GM21737 (cell line): ENCODE results near the gene SFXN5.
"Not testable (repeated sequence)": the region's sequence is repeated elsewhere in the genome, so short reads cannot be mapped to it uniquely, and the experiment has no call there.

Experiments
- ATAC-seq: cut with Tn5 transposase; IDR thresholded peaks from one replicate; pipeline ENCODE4 v1.9.1; 2021; ENCODE audit warnings: mild to moderate bottlenecking, moderate library complexity; ENCODE audit not compliant: unreplicated experiment

Gene SFXN5

GRCh38 chr2:73101626-73102256 is 30.2 kb upstream of the SFXN5 start:
- ATAC-seq, result no peak

GRCh38 chr2:73100956-73101355 is 29.4 kb upstream of the SFXN5 start:
- no peak for ATAC-seq

GRCh38 chr2:73099486-73099885 is 28.0 kb upstream of the SFXN5 start:
- no peak for ATAC-seq

GRCh38 chr2:73095910-73096309 is 24.4 kb upstream of the SFXN5 start:
- no peak for ATAC-seq

GRCh38 chr2:73093601-73094218 is 22.2 kb upstream of the SFXN5 start:
- not testable (repeated sequence) for ATAC-seq

- ATAC-seq, result no peak
These were observed 20.8 kb upstream of the SFXN5 start for GRCh38 chr2:73092146-73092783.

GRCh38 chr2:73091696-73092095 is 20.2 kb upstream of the SFXN5 start:
- ATAC-seq, result no peak

GRCh38 chr2:73091164-73091563 is 19.7 kb upstream of the SFXN5 start:
- no peak for ATAC-seq

GRCh38 chr2:73089270-73090030 is 17.9 kb upstream of the SFXN5 start:
- no peak for ATAC-seq

- ATAC-seq, result no peak
These were observed 17.2 kb upstream of the SFXN5 start for GRCh38 chr2:73088703-73089102.

- ATAC-seq, result no peak
These were observed 16.7 kb upstream of the SFXN5 start for GRCh38 chr2:73088211-73088610.

- no peak for ATAC-seq
These were observed 15.8 kb upstream of the SFXN5 start for GRCh38 chr2:73087311-73087710.

GRCh38 chr2:73085691-73086090 is 14.2 kb upstream of the SFXN5 start:
- ATAC-seq, result peak; percentile 85

- ATAC-seq, result no peak
These were observed 13.5 kb upstream of the SFXN5 start for GRCh38 chr2:73084971-73085370.

GRCh38 chr2:73083886-73084800 is 12.6 kb upstream of the SFXN5 start:
- ATAC-seq, result no peak

- ATAC-seq, result no peak
These were observed 11.3 kb upstream of the SFXN5 start for GRCh38 chr2:73082523-73083410.

GRCh38 chr2:73081181-73081671 is 9.7 kb upstream of the SFXN5 start:
- no peak for ATAC-seq

- ATAC-seq, result no peak
These were observed 9.0 kb upstream of the SFXN5 start for GRCh38 chr2:73080321-73081131.

- ATAC-seq, result no peak
These were observed 8.1 kb upstream of the SFXN5 start for GRCh38 chr2:73079636-73080035.
